Endothelial cell of umbilical vein (primary cell): Measurements from ENCODE around the gene WNT8B. TPM values are rescaled to one million over a fixed set of nuclear protein-coding genes. Genes with fewer than 3 reads are reported as not detected.

Experiments used
- BruUV-seq: library from RNA; stranded (reverse); fragments of 400-500 nt; replicated peaks from 2 replicates; lab custom pipeline; 2021; lab: Mats Ljungman, UMichigan
- CTCF ChIA-PET: fragments of 300-600, 350-600 bp; sonication (Branson Sonifier 250); formaldehyde crosslinking; loops from one replicate; lab custom pipeline; 2021; ENCODE audit warnings: antibody characterized with exemption, inconsistent platforms; lab: Charles Lee
- POLR2A ChIA-PET: fragments of 300-600, 350-600 bp; sonication (Branson Sonifier 250); formaldehyde crosslinking; loops from one replicate; lab custom pipeline; 2021; ENCODE audit warnings: antibody characterized with exemption, inconsistent platforms; lab: Charles Lee
- DNase-seq: peaks from one replicate; pipeline ENCODE4 v3.0.0-alpha.2; 2011; ENCODE audit warnings: low read depth, low spot score
- FAIRE-seq: peaks from 2 replicates; lab custom pipeline; 2011; peaks lifted over from hg19 to GRCh38; lab: Jason Lieb, UNC
- H2AFZ ChIP-seq: 2 replicates; pipeline ENCODE4 v1.6.0; 2012; ENCODE audit warnings: low read depth, low read length, control low read depth, inconsistent platforms
- H3K27ac ChIP-seq: 2 replicates; pipeline ENCODE4 v1.5.1; 2011; ENCODE audit warnings: low read depth, mild to moderate bottlenecking, control low read depth, low read length, moderate library complexity; ENCODE audit not compliant: insufficient read depth
- H3K27me3 ChIP-seq, 2 experiments: 2 replicates each; pipeline versions ENCODE4 v1.6.0 to v1.6.1; 2011; ENCODE audit warnings: low read length in 2 of 2, mixed read lengths in 1 of 2; ENCODE audit not compliant: control insufficient read depth in 2 of 2, insufficient read depth in 2 of 2
- H3K36me3 ChIP-seq, 2 experiments: 2 replicates in 1 of 2; 3 replicates in 1 of 2; pipeline ENCODE4 v1.5.1; 2011; ENCODE audit warnings: low read length in 2 of 2, mild to moderate bottlenecking in 1 of 2, moderate library complexity in 1 of 2; ENCODE audit not compliant: control insufficient read depth in 2 of 2, insufficient read depth in 2 of 2; ENCODE audit errors: extremely low read depth in 1 of 2
- H3K4me1 ChIP-seq: 3 replicates; pipeline ENCODE4 v1.5.1; 2011; ENCODE audit warnings: mild to moderate bottlenecking, low read length; ENCODE audit not compliant: control insufficient read depth, insufficient read depth; ENCODE audit errors: extremely low read depth
- H3K4me2 ChIP-seq: 2 replicates; pipeline ENCODE4 v1.6.1; 2011; ENCODE audit warnings: low read length, control low read depth, mixed read lengths; ENCODE audit not compliant: insufficient read depth
- H3K4me3 ChIP-seq, 3 experiments: fragments of 200-600 bp in 1 of 3; sonication (generic), shearing (Covaris generic) in 1 of 3; replicated peaks in 1 of 3; 2 replicates each; pipeline ENCODE4 v1.5.1; 2011 to 2016; ENCODE audit warnings: control low read depth in 3 of 3, low read length in 3 of 3, mild to moderate bottlenecking in 2 of 3, inconsistent platforms in 1 of 3, low read depth in 1 of 3, moderate library complexity in 1 of 3; ENCODE audit not compliant: insufficient read depth in 1 of 3
- H3K79me2 ChIP-seq: 2 replicates; pipeline ENCODE4 v1.6.0; 2012; ENCODE audit warnings: low read length, inconsistent platforms; ENCODE audit not compliant: control insufficient read depth, insufficient read depth
- H3K9ac ChIP-seq: replicated peaks from 2 replicates; pipeline ENCODE3; 2011; ENCODE audit warnings: low read length, control low read depth; ENCODE audit not compliant: insufficient read depth; ENCODE audit errors: extremely low read depth
- H3K9me1 ChIP-seq: replicated peaks from 3 replicates; pipeline ENCODE4 v1.6.0; 2011; ENCODE audit warnings: mild to moderate bottlenecking, low read length; ENCODE audit not compliant: control insufficient read depth, insufficient read depth; ENCODE audit errors: extremely low read depth
- H3K9me3 ChIP-seq: replicated peaks from 2 replicates; pipeline ENCODE4 v1.5.1; 2012; ENCODE audit warnings: low read length, inconsistent platforms; ENCODE audit not compliant: control insufficient read depth, insufficient read depth
- H4K20me1 ChIP-seq: replicated peaks from 2 replicates; pipeline ENCODE3; 2011; ENCODE audit warnings: mild to moderate bottlenecking, low read length; ENCODE audit not compliant: control insufficient read depth, insufficient read depth; ENCODE audit errors: extremely low read depth
- CTCF ChIP-seq, 2 donors: IDR thresholded peaks; 1 replicate in 1 of 2; 2 replicates in 1 of 2; pipeline ENCODE4 v1.5.1; 2011; ENCODE audit warnings: low read length in 2 of 2, mild to moderate bottlenecking in 2 of 2, moderate library complexity in 2 of 2, control low read depth in 1 of 2, inconsistent platforms in 1 of 2, low read depth in 1 of 2; ENCODE audit not compliant: insufficient read depth in 1 of 2; ENCODE audit errors: extremely low read depth in 1 of 2
- EZH2 ChIP-seq: IDR thresholded peaks from 2 replicates; pipeline ENCODE4 v1.6.1; 2012; ENCODE audit warnings: borderline replicate concordance, low read depth, mild to moderate bottlenecking, moderate library complexity, low read length, inconsistent platforms; ENCODE audit not compliant: severe bottlenecking
- FOS ChIP-seq: IDR thresholded peaks from 2 replicates; pipeline ENCODE4 v1.6.1; 2011; ENCODE audit warnings: mild to moderate bottlenecking, low read length, moderate library complexity, borderline replicate concordance; ENCODE audit not compliant: insufficient read depth
- GATA2 ChIP-seq: IDR thresholded peaks from 2 replicates; pipeline ENCODE4 v1.7.0; 2011; ENCODE audit warnings: low read depth, mild to moderate bottlenecking, moderate library complexity, mixed read lengths, low read length; ENCODE audit not compliant: insufficient read length, insufficient read depth
- JUN ChIP-seq: IDR thresholded peaks from 2 replicates; pipeline ENCODE4 v1.6.1; 2011; ENCODE audit warnings: borderline replicate concordance, low read depth; ENCODE audit not compliant: insufficient read length, insufficient read depth
- MAX ChIP-seq: IDR thresholded peaks from 2 replicates; pipeline ENCODE4 v1.6.1; 2011; ENCODE audit not compliant: insufficient read depth, insufficient read length
- MYC ChIP-seq: IDR thresholded peaks from one replicate; pipeline ENCODE4 v1.6.1; 2011; ENCODE audit warnings: mild to moderate bottlenecking, low read depth, low read length
- POLR2A ChIP-seq: IDR thresholded peaks from 2 replicates; pipeline ENCODE4 v1.6.1; 2012; ENCODE audit warnings: low read depth, mild to moderate bottlenecking, control low read depth, low read length
- POLR2AphosphoS5 ChIP-seq: IDR thresholded peaks from 2 replicates; pipeline ENCODE4 v1.6.1; 2012; ENCODE audit warnings: low read depth, mild to moderate bottlenecking, control low read depth, low read length, moderate library complexity; ENCODE audit not compliant: insufficient read depth
- dilution Hi-C: fragments of 300-500 bp; cut with MboI; formaldehyde crosslinking; loops from one replicate; pipeline ENCODE4 v1.15.0; 2019; ENCODE audit warnings: low sequenced_read_pairs; ENCODE audit not compliant: extremely low pct_ligation_motif_present
- intact Hi-C: fragments of 100-400 bp; cut with micrococcal nuclease; formaldehyde crosslinking; loops from one replicate; pipeline ENCODE4 v1.10.0; 2022
- polyA plus RNA-seq, 4 experiments: library from polyadenylated mRNA; depleted of rRNA in 3 of 4; stranded (reverse) in 3 of 4; unstranded in 1 of 4; fragments of >200 nt; gene quantifications; 2 replicates each; pipeline versions ENCODE4 v1.2.1 to v1.2.3, GENCODE V29; 2011 to 2012; ENCODE audit warnings: missing spikeins in 1 of 4
- total RNA-seq: library from RNA; stranded (reverse); gene quantifications from 2 replicates; pipeline ENCODE4 v1.2.3, GENCODE V29; 2021

WNT8B gene
- total and polyA plus RNA-seq, 2 donors (not counting 3 experiments of a cell fraction or from before 2014, with no cell fraction given) = not detected

- Histone ChIP-seq H3K9ac (no peak overlapping the region), H2AFZ (no peak overlapping the region), H3K36me3 (no peaks in the 10 kb centered on the region), H3K4me2 (no peak overlapping the region), H3K4me1 (no peaks in the 10 kb centered on the region), H3K4me3 (no peak overlapping the region), H3K79me2 (no peaks in the 10 kb centered on the region), H3K27ac (no peak overlapping the region), H3K9me3 (no peaks in the 10 kb centered on the region), H3K27me3 (peaks cover 3 to 5% of the 10 kb centered on the region in 2 experiments), H3K9me1 (no peaks in the 10 kb centered on the region), H4K20me1 (no peaks in the 10 kb centered on the region)
- intact Hi-C loops = no loop called here
- no TSS peak for BruUV-seq
- ChIA-PET CTCF (no interaction called here), POLR2A (no interaction called here)
- dilution Hi-C loops = no loop called here
- DNase-seq (no peak), FAIRE-seq (no peak)
- TF ChIP-seq MAX (no peak), POLR2A (no peak), CTCF (IDR thresholded peaks at IDR 0.05; ENCODE audit: extremely low read depth in 1 of 2, insufficient read depth in 1 of 2, low read depth in 1 of 2, low read length in 2 of 2) (no peak), FOS (no peak), JUN (no peak), POLR2AphosphoS5 (no peak), EZH2 (no peak), MYC (no peak), GATA2 (no peak)
Measured at GRCh38 chr10:100427374-100427773, 35.4 kb upstream of the WNT8B start.
